Measurements from ENCODE around the gene MAPKAP1. TPM values are rescaled to one million over a fixed set of nuclear protein-coding genes. Genes with fewer than 3 reads are reported as not detected.

MAPKAP1 gene
- total RNA-seq, 2 donors from 2014 or later, result 56.5 to 63.8 TPM

DNA sequence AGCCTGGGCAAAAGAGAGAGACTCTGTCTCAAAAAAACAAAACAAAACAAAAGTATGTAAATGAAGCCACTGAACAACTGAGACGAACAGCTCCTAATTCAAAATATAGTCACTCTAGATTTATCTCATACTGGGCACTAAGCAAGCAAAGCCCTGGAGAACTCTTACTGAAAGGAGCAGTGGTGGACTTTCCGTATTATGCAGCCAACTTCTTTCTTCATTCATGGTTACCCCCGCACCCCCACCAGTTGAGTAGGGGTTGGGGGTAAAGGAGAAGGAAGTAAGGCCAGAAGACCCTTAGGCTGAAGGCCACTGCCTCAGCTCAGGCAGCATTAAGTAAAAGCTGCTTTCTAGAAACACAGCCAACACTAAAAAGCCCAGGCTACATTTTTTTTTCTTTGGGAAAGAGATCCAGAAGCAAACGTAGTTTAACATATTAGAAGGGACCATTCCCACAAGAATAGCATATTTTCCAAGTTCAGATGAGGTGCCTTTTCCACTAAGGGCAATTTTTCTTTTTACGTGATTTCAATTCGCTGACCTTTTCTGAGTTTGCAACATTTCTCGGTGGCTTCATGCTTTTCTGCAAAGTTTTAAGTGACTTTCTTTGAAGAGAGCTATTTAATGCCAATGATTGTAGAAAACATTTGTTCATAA lies 55.3 kb downstream of the MAPKAP1 start:
- intact Hi-C loops (cut with DNase I, micrococcal nuclease), result no loop called here

DNA sequence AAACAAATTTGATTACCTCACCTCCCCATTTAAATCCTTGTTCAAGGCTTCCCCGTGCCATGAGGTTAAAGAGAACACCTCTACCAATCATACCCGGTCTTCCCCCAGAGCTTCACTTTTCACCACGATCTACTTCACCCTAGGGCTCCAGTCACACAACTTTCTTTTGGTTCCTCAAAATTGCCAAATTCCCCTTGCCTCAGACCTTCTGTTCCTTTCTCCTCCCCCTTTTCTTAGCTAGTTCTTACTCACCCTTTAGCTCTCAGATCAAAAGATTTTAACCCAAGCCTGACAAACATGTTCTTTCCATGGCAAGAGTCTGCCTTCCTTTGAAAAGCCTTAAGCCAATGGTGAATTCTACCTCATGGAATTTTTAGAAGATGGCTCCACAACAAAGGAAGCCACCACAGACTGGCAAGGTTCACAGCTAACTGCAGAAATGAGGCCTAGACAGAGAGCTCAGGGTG lies 56.7 kb downstream of the MAPKAP1 start:
- DNase-seq (no peak), ATAC-seq (no peak)
- intact Hi-C loops (cut with DNase I, micrococcal nuclease), result no loop called here

More for the DNA sequence above, 55.3 kb downstream of the MAPKAP1 start:
- DNase-seq (no peak), ATAC-seq (no peak)

DNA sequence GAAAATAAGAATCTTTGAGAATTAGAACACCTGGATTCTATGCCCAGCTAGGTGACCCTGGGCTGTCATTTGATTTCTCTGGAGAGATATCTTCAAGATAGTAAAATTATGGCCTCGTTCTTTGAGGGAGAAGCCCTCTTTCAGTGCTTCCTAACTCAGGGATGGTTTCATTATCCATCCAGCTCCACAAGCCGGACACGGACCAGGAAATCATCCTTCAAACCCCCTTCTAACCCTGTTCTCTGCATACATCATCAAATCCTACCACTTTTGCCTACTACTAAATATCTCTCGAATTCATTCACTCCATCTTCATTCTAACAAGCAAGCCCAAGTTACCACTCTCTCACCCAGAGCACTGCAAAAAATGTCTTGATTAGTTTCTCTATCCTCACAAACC lies 57.2 kb downstream of the MAPKAP1 start:
- no peak for DNase-seq
- no peak for ATAC-seq
- intact Hi-C loops (cut with DNase I, micrococcal nuclease), result no loop called here

DNA sequence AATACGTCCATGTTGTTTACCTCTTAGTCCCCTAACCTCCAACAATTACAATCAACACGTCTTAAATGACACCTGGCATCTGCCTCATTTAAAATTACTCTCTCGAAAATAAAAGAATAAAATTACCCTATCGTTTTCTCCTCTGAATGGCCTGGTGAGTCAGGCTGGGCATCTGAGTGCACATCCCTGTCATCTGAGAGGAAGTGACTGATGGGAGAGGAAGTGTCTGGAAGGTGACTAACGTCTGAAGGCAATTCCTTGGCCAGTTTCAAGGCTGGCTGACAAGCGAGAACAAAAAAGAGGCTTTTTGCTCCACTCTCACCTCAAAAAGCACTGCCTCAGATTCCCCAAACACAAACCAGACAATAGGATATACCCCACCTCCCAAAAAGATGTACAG lies 57.7 kb downstream of the MAPKAP1 start:
- DNase-seq (peak in 1 of 2 donors; percentile 26), ATAC-seq (no peak)
- intact Hi-C loops (cut with DNase I, micrococcal nuclease), result no loop called here

DNA sequence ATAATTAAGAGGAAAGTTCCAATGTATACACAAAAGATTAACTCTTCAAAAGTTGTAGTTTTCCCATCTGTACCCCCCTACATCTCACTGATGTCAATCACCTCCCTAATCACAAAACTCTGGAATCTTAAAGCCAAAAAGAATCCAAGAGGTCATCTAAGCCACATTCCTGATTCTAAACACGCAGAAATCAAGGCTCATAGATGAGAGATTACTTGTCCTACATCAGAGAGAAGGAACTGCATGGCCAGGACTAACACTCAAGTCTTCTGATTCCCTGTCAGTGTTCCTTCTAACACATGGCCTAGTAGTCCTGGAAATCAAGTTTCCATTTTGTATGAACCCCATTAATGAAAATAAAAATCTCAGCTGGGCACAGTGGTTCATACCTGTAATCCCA lies 58.7 kb downstream of the MAPKAP1 start:
- no peak for ATAC-seq
- no peak for DNase-seq
- intact Hi-C loops (cut with DNase I, micrococcal nuclease), result no loop called here

DNA sequence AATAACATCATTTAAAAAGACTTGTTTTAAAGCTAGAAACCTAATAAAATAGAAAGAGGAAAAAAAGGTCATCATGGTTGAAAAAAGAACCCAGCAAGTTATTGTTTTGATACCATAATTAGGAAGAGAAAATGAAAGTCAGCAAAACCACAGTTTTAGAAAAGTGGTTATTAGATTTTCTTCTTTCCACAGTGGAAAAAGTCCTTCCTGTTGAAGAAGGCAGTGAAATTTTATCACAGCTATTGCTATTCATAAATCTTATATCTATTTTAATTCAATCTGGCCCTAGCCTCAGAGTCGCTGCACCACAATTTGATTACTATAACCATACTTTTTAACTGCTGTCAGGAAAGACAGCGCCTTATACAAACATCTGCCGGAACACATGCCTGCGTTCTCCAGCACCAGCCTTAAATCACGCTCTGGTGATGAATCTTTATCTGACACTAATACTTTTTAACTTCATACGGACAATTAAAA lies 60.3 kb downstream of the MAPKAP1 start:
- intact Hi-C loops (cut with DNase I, micrococcal nuclease), result no loop called here
- DNase-seq (no peak), ATAC-seq (no peak)

DNA sequence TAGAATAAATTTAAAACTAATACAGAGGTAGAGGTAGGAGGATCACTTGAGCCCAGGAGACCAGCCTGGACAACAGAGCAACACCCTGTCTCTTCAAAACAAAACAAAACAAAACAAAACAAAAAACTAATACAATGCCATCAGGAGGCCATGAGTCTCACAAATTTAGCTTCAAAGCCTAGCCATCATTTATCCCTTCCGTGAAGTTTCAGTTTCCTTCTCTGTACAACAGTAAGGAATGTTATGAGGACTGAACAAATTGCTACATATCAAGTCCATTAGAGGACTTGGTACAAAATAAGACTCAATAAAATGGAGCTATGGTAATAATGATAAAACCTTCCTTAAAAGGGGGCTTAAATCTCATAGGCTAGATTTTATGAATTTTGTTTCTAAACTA lies 60.8 kb downstream of the MAPKAP1 start:
- ATAC-seq (no peak), DNase-seq (no peak)
- intact Hi-C loops (cut with DNase I, micrococcal nuclease), result no loop called here

DNA sequence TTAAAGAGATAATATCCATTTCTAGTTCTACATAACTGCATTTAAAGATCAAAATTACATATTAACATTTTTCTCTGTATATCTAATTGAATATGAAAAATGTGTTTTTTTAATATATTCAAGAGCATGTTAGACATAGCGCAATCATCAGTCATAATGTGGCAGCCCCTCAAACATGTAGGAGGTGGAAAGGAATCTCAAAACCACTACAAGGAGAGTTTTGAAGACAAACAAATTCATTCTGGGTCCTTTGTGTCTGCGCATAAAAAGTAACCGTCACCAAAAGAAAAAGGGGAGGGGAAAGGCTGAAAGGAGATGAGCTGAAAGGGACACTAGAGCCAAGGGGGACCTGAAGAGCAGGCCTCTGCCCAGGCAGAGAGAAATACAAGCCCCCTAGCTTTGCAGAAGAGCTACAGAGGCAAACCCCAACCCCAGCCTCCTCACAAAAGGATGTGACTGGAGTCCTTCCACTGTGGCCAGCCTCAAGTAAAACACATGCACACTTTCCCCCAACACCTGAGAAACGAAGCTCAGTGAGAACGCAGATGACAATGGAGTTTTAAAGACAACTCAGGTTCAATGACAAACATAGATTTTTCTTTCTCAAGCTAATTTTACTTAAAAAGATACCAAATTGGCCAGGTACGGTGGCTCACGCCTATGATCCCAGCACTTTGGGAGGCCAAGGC lies 62.0 kb downstream of the MAPKAP1 start:
- intact Hi-C loops (cut with DNase I, micrococcal nuclease), result no loop called here
- no peak for ATAC-seq
- DNase-seq, result no peak

DNA sequence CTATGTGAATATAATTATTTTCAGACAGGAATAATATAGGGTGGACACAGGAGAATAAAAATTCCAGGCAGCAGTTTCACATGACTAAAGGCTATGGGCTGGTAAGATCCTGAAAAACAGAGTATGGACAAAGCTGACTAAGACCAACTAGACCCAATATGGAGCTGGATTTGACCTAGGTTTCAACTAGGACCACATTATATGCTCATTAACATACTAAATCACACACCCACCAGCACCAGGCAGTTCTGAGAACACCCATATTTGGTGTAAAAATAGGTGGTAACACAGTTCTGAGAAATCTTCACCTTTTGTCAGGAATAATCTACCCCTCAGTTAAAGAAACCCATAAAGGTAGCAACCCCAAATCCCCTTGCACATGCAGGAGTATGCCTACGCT lies 64.7 kb downstream of the MAPKAP1 start:
- ATAC-seq (no peak), DNase-seq (no peak)
- intact Hi-C loops (cut with DNase I, micrococcal nuclease), result no loop called here

DNA sequence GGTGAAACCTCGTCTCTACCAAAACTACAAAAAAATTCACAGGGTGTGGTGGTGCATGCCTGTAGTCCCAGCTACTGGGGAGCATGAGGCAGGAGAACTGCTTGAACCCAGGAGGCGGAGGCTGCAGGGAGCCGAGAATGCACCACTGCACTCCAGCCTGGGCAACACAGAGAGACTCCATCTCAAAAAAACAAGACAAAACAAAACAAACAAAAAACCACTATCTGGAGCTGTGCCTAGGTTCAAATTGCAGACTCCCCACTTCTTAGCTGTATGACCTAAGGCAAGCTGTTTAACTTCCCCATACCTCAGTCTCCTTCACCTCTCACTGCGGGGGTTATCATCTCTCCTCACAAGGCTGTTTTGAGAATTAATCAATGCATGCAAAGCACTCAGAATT lies 68.0 kb downstream of the MAPKAP1 start:
- no peak for DNase-seq
- intact Hi-C loops (cut with DNase I, micrococcal nuclease), result loop anchor here in 1 of 2 donors (10.0 kb wide), 1 partner anchor 234 kb away; no protein-coding TSS in a partner anchor
- no peak for ATAC-seq

DNA sequence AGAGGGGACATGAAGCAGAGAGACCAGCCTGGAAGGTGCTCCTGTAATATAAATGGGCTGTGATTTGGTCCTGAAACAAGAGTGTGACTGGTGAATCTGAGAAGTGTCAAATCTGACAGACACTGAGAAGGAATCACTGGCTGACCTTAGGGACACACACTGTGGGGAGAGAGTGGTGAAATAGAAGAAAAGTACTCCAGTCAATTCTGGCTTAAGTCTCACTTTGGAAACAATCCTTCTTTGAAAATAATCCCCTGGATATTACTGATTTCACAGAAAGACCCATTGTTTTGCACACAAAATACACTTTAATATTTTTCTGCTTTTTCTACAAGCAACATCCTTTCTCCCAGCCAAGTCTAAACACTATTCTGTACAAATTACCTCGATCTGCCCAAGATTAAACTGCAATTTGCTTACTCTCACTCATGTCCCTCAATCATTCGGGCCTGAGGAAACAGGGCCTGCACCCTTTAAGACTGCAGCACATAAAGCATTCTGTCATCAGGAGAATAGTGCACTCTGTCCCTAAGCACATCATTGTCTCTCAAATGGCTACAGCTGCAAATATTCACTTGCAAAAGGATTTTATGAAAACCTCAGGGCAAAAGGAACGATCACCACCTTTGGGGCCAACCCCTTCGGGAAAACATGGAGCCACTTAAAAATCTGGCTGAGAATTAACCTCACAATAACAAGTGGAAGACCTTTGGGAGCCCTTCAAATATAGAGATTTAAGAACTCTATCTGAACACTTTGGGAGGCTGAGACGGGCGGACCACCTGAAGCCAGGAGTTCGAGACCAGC lies 68.6 kb downstream of the MAPKAP1 start:
- DNase-seq (no peak), ATAC-seq (no peak)
- intact Hi-C loops (cut with DNase I, micrococcal nuclease), result loop anchor here in 1 of 2 donors (10.0 kb wide), 1 partner anchor 234 kb away; no protein-coding TSS in a partner anchor

DNA sequence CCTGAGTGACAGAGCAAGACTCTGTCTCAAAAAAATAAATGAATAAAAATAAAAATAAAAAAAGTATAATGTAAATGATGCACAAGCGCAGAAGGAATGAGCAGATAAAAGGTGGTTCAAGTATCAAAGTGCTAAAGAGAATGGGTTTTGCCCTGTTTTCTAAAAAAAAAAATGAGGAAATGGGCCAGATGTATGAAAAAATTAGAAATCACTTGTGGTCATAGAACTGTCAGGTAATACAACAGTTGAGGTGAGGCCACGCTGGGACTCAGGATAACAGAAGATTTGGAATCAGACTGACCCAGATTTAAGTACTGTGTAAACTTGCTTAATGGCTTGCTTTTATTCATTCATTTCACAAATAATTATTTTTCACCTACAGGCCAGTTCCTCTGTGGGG lies 69.8 kb downstream of the MAPKAP1 start:
- intact Hi-C loops (cut with DNase I, micrococcal nuclease), result loop anchor here in 1 of 2 donors (10.0 kb wide), 1 partner anchor 232 kb away; no protein-coding TSS in a partner anchor
- ATAC-seq, result no peak
- no peak for DNase-seq

DNA sequence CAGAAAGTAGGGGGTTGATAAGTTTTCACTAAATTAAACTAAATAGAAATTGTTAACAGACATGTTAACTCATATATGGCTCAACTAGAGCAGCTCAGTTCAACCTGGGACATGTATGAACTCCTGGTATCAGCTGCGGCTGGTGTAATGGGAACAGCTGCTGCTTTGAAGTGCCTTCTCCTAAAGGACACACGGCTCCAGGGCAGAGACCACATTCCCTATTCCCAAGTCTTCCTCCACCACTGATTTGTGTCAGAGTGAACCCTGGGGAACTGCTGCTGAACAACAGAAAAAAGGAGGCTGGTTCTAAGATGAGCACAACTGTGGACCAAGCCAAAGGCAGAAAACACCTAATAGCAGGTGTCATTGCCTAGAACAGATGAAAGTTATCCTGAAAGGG lies 71.1 kb downstream of the MAPKAP1 start:
- DNase-seq (no peak), ATAC-seq (no peak)
- intact Hi-C loops (cut with DNase I, micrococcal nuclease), result loop anchor here in 1 of 2 donors (10.0 kb wide), 1 partner anchor 231 kb away; no protein-coding TSS in a partner anchor

DNA sequence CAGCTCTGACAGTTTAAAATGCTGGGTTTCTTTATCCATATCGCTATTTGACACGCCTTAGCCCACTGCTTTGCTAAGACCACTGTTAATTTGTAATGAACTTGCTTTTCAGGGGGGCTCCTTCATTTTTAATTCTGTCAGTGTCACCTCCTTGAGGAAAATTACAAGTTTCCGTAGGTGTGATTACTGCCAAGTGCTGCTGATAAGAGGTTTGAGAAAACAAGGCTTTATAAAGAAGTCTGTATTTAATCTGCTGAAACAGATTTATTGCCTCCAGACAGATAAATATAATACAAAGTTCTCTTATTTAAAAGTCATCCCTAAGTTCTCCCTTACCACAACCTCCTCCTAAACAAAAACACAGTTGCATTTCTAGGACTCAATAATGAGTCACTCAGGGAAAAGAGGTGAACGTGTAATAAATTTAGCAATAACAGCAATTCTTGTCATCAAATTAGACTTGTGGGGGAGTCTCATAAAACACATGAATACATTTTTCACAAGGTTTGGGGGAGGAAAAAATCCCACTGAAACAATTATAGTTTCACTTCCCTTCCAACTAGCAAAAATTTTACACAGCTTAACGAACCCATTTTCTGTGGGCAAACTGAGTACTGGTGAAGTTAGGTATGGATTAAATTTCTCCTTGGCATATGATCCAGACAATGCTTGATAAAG lies 72.8 kb downstream of the MAPKAP1 start:
- ATAC-seq (no peak), DNase-seq (no peak)
- intact Hi-C loops (cut with DNase I, micrococcal nuclease), result loop anchor here in 1 of 2 donors (5.0 to 10.0 kb wide), 2 partner anchors 77 to 229 kb away; no protein-coding TSS in a partner anchor

DNA sequence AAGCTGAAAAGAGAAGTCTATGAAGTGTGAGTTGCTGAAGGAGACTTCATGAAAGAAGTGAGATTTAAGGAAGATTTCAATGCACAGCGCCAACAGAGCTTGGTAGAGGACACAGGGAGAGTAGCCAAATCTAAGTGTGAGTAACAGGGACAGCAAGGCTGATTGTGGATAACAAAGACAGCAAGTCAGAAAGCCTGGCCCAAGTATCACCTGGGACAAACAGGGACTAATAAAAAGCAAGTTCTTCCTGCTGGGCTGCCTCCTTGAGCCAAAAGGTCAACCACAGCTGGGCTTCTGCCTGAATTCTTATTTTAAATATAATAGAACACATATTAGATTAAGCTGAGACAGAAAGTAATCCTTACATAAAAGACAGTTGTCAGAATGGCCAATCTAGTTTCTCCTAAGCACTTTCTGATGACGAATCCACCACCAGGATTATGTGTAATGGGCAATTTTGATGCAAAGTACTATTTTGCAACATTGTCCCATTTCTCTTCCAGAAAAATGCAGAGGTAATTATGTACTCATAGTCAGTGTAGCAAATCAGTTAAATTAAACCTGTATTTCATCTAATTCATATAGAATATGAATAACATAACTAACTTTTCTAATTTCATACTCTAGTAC lies 73.8 kb downstream of the MAPKAP1 start:
- ATAC-seq (peak; percentile 39), DNase-seq (no peak)
- intact Hi-C loops (cut with DNase I, micrococcal nuclease), result loop anchor here in 1 of 2 donors (5.0 to 10.0 kb wide), 2 partner anchors 76 to 228 kb away; no protein-coding TSS in a partner anchor

DNA sequence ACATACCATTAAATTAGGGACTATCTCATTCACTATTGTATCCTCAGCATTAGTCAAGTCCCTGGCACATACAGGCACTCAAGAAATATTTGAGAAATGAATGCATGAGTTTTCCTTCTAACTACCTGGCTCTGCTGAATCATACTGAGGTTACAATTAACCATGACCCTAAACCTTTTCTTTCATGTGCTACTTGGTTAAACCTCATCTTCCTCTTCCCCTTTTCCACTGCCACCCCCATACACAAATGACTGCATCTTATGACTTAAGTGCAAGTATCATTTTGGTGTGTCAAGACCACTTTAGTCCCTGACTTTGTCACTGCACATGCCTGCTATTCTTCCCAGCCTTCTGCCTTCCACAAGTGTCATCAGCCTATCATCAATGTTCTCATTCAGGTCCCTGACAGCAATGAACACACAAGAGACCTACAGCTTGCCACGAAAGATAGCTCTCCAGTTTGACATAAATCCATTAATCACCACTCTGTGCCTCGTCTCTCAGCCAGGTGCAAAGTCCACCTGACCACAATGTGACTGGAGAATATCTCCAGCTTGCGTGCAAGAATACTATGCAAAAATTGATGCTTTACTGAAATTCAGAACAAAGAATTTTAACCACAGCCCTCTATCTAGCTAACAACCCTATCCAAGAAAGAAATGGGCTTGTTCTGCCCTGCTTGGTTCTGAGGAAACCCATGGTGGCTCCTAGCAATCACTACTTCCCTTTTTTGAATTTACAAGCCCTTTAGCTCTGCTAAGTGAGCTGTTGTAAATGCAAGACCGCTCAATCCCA lies 74.5 kb downstream of the MAPKAP1 start:
- ATAC-seq (peak; percentile 66), DNase-seq (peak in 1 of 2 donors; percentile 19)
- intact Hi-C loops (cut with DNase I, micrococcal nuclease), result loop anchor here in 1 of 2 donors (5.0 to 10.0 kb wide), 2 partner anchors 75 to 228 kb away; no protein-coding TSS in a partner anchor

DNA sequence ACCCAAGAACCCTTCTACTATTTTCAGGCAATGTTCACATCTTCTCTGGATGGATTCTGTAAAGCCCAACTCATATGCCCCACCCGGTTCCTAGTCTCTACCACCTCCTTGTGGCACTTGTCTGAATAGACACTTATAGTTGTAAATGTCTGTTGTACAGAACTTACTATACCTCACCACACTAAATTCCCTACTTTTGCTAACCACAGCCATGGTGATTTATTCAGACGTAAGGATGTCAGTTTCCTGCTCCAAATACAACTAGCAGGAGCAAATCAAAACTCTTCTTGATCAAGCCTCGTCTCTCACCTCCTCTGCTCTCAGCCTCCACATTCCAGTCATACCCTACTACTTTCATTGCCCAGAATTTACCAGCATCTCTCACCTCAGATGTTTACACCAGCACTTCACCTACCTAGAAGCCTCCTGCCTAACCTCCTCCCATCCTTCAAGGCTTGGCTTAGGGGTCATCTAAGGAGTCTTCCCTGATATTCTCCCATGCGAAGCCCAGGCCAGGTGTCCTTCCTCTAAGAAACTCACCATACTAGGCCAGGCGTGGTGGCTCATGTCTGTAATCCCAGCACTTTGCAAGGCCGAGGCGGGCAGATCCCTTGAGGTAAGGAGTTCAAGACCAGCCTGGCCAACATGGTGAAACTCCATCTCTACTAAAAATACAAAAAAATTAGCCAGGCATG lies 75.5 kb downstream of the MAPKAP1 start:
- ATAC-seq, result peak; percentile 84
- intact Hi-C loops (cut with DNase I, micrococcal nuclease), result loop anchor here in 1 of 2 donors (5.0 to 10.0 kb wide), 2 partner anchors 74 to 227 kb away; no protein-coding TSS in a partner anchor

More for the DNA sequence above, 75.5 kb downstream of the MAPKAP1 start:
- peak in 1 of 2 donors; percentile 19 for DNase-seq
